Stomach (tissue), 9 donors: Measurements from ENCODE around the gene KMT2E. TPM values are rescaled to one million over a fixed set of nuclear protein-coding genes. Genes with fewer than 3 reads are reported as not detected.

ENCODE experiments used
- DNase-seq, 2 donors: peaks; one replicate each; pipeline versions ENCODE4 v3.0.0 to v3.0.0-alpha.2; 2013 to 2019
- H3K27ac ChIP-seq, 5 donors: fragments of 200-600 bp in 4 of 5; sonication (generic) in 4 of 5; one replicate each; pipeline ENCODE4 v1.5.1; 2013 to 2019; ENCODE audit warnings: mild to moderate bottlenecking in 1 of 5, moderate library complexity in 1 of 5
- H3K27me3 ChIP-seq, 3 donors: fragments of 200-600 bp; sonication (generic); one replicate each; pipeline ENCODE4 v1.5.1; 2017 to 2019; ENCODE audit warnings: mixed run types in 1 of 3
- H3K36me3 ChIP-seq, 4 donors: fragments of 200-600 bp; sonication (generic); 1 replicate in 3 of 4; 2 replicates in 1 of 4; pipeline ENCODE4 v1.5.1; 2016 to 2019
- H3K4me1 ChIP-seq, 4 donors: fragments of 200-600 bp; sonication (generic); one replicate each; pipeline ENCODE4 v1.5.1; 2016 to 2019
- H3K4me3 ChIP-seq, 4 donors: fragments of 200-600 bp; sonication (generic) in 3 of 4; one replicate each; pipeline ENCODE4 v1.5.1; 2016 to 2019; ENCODE audit warnings: mild to moderate bottlenecking in 1 of 4
- H3K9me3 ChIP-seq, 4 donors: fragments of 200-600 bp; sonication (generic); one replicate each; pipeline ENCODE4 v1.5.1; 2016 to 2019
- EP300 ChIP-seq: sonication (generic); formaldehyde crosslinking; IDR thresholded peaks from one replicate; pipeline ENCODE4 v1.6.1; 2017; ENCODE audit warnings: antibody characterized with exemption
- POLR2A ChIP-seq, 4 donors: fragments of 450-650 bp; IDR thresholded peaks; one replicate each; pipeline ENCODE4 v1.6.1; 2016; ENCODE audit warnings: antibody characterized with exemption in 4 of 4, control low read depth in 2 of 4, mild to moderate bottlenecking in 1 of 4, moderate library complexity in 1 of 4
- POLR2AphosphoS5 ChIP-seq, 3 donors: sonication (generic); formaldehyde crosslinking; IDR thresholded peaks; one replicate each; pipeline ENCODE4 v1.6.1; 2016; ENCODE audit warnings: antibody characterized with exemption in 3 of 3
- WGBS, 5 donors: extraction: QIAGEN DNeasy Blood & Tissue Kit in 3 of 5; methylation state at CpG; one replicate each; pipeline versions ENCODE4 v1.1.5 to v1.1.7; 2013 to 2018; 5-methylcytosine and 5-hydroxymethylcytosine counted together
- intact Hi-C: fragments of 100-400 bp; cut with DNase I; formaldehyde crosslinking; loops from one replicate; pipeline ENCODE4 v1.15.1; 2023; ENCODE audit warnings: low total_unique reads
- polyA plus RNA-seq, 3 donors: library from polyadenylated mRNA; stranded (reverse); fragments of 200-250 nt; gene quantifications; one replicate each; pipeline ENCODE4 v1.2.3, GENCODE V29; 2013
- total RNA-seq, 5 donors: library from RNA; depleted of rRNA; stranded (reverse); fragments of >200 nt; gene quantifications; one replicate each; pipeline versions ENCODE4 v1.1.0 to v1.2.3, GENCODE V29; 2014 to 2016
- TF ChIP-seq, protein P1 (sequence below), 7 experiments: fragments of 450-650 bp in 4 of 7; fragments of 200-600 bp in 3 of 7; sonication (generic) in 3 of 7; IDR thresholded peaks; one replicate each; pipeline ENCODE4 v1.5.1; 2016 to 2019; ENCODE audit warnings: antibody characterized with exemption in 7 of 7, control low read depth in 2 of 7, mild to moderate bottlenecking in 1 of 7
- donor health status: healthy with polysubstance abuse.
- donor health status: Bipolar disorder and iron deficiency.
- donor health status: healthy.

Gene KMT2E
- total and polyA plus RNA-seq, 8 donors: 9.4 to 330 (median 67.7) TPM

DNA sequence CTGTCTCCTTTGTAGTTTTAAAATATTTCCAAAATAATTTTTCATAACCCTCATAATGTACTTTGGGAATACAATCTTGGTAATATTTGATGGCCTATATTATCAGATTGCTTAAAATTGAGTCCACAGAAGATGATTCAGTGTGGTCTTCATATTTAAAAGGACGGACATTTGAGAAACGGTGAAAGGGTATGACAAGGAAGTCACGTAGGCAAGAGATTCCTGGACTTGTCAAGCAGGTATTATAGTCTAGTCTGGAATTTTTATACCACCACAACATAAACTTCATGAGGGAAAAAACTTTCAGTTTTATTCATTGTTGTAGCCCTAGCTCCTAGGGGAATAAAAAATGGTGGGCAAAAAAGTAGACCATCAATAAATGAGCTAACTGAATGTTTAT is 82.3 kb downstream of the KMT2E start:
- 85 to 95% (median 91%) methylated on average over 3 of the region's 3 CpGs for WGBS, 5 donors
- H3K4me3 ChIP-seq: no peak overlapping the region
- peaks cover 0 to 89% (median 69%) of the 10 kb centered on the region in 4 donors for H3K36me3 ChIP-seq
- TF ChIP-seq POLR2AphosphoS5 (IDR thresholded peaks at IDR 0.05) (no peak), EP300 (no peak), POLR2A (IDR thresholded peaks at IDR 0.05) (no peak)
- TF ChIP-seq, protein P1, sequence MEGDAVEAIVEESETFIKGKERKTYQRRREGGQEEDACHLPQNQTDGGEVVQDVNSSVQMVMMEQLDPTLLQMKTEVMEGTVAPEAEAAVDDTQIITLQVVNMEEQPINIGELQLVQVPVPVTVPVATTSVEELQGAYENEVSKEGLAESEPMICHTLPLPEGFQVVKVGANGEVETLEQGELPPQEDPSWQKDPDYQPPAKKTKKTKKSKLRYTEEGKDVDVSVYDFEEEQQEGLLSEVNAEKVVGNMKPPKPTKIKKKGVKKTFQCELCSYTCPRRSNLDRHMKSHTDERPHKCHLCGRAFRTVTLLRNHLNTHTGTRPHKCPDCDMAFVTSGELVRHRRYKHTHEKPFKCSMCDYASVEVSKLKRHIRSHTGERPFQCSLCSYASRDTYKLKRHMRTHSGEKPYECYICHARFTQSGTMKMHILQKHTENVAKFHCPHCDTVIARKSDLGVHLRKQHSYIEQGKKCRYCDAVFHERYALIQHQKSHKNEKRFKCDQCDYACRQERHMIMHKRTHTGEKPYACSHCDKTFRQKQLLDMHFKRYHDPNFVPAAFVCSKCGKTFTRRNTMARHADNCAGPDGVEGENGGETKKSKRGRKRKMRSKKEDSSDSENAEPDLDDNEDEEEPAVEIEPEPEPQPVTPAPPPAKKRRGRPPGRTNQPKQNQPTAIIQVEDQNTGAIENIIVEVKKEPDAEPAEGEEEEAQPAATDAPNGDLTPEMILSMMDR (IDR thresholded peaks at IDR 0.05): no peak
- no peaks in the 10 kb centered on the region for H3K9me3 ChIP-seq
- no peaks in the 10 kb centered on the region for H3K27me3 ChIP-seq
- H3K4me1 ChIP-seq: peaks cover 0 to 44% (median 18%) of the 10 kb centered on the region in 4 donors
- no peak for DNase-seq
- intact Hi-C loops: no loop called here
- H3K27ac ChIP-seq: no peak overlapping the region

DNA sequence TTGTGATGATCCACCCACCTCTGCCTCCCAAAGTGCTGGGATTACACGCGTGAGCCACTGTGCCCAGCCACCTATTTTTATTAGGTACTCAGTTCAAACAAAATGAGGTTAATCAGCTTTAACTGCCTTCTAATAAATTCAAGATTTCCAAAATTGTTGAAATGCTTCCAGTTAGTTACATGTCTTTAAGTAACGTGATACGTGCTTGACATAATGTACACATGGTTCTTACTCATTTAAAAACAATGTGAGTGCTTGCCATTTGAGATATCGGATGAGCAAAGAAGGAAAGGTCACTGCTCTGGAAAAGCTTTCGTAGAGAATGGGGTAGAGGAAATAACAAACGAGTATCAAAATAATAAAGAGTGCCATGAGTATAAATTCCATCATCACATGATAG is 83.6 kb downstream of the KMT2E start:
- DNase-seq: no peak
- WGBS, 5 donors: 66 to 84% (median 80%) methylated on average over 7 of the region's 7 CpGs
- Histone ChIP-seq H3K36me3 (peaks cover 1 to 89% (median 64%) of the 10 kb centered on the region in 4 donors), H3K4me1 (peaks cover 0 to 57% (median 24%) of the 10 kb centered on the region in 4 donors), H3K27ac (peak overlapping the region in 1 of 5 donors; percentile 34), H3K9me3 (no peaks in the 10 kb centered on the region), H3K4me3 (no peak overlapping the region), H3K27me3 (no peaks in the 10 kb centered on the region)
- TF ChIP-seq, protein P1 (IDR thresholded peaks at IDR 0.05): no peak
- TF ChIP-seq EP300 (no peak), POLR2A (IDR thresholded peaks at IDR 0.05) (no peak), POLR2AphosphoS5 (IDR thresholded peaks at IDR 0.05) (no peak)
- intact Hi-C loops: no loop called here

DNA sequence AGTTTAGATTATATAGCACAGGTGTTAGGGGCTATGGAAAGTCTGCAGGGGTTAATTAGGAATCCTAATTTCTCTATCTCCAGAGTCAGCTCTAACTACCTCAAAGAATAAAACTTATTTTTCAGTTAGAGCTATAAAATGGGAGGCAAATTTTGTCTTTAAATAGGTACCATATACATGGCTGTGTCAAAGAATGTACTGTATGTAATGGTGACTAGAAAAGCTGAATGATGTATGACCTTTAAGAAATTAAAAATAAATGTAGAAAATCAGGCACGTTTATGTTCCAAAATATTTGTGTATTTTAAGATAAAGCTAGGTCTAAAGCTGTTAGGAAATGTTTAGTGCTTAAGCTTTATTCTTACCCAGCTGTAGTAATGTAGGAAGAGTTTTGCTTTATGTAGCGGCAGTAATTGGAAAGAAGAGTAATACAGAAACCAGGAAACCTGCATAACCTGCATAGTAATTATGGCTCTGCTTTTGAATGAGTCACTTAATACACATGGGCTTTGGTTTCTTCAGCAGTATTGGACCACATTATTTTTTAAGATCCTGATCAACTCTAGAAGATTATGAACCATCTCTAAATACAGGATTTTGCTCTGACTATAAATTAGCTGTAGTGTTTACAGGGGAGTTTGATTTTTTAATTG is 85.0 kb downstream of the KMT2E start:
- DNase-seq: peak in 1 of 2 donors; percentile 32
- WGBS, 5 donors: 48 to 62% (median 55%) methylated on average over 2 of the region's 2 CpGs
- Histone ChIP-seq H3K36me3 (peaks cover 7 to 89% (median 60%) of the 10 kb centered on the region in 4 donors), H3K4me3 (no peak overlapping the region), H3K4me1 (peaks cover 0 to 66% (median 28%) of the 10 kb centered on the region in 4 donors), H3K27ac (peak overlapping the region in 2 of 5 donors; percentile 9 to 28), H3K27me3 (no peaks in the 10 kb centered on the region), H3K9me3 (no peaks in the 10 kb centered on the region)
- intact Hi-C loops: no loop called here
- no peak for TF ChIP-seq POLR2A (IDR thresholded peaks at IDR 0.05)
- no peak for TF ChIP-seq POLR2AphosphoS5 (IDR thresholded peaks at IDR 0.05)
- TF ChIP-seq EP300: no peak
- TF ChIP-seq, protein P1 (IDR thresholded peaks at IDR 0.05): no peak

DNA sequence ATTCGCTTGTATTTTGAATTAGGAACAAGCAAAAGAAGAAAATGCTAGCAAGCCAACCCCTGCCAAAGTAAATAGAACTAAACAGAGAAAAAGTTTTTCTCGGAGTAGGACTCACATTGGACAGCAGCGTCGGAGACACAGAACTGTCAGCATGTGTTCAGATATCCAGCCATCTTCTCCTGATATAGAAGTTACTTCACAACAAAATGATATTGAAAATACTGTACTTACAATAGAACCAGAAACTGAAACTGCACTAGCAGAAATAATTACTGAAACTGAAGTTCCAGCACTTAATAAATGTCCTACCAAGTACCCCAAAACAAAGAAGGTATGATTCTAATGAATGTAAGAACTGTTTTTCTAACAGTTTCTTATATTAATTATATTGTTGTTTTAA is 87.9 kb downstream of the KMT2E start:
- peak overlapping the region in 1 of 5 donors; percentile 52 for H3K27ac ChIP-seq
- DNase-seq: no peak
- H3K27me3 ChIP-seq: no peaks in the 10 kb centered on the region
- peaks cover 0 to 75% (median 31%) of the 10 kb centered on the region in 4 donors for H3K4me1 ChIP-seq
- no peak overlapping the region for H3K4me3 ChIP-seq
- H3K9me3 ChIP-seq: no peaks in the 10 kb centered on the region
- 34 to 71% (median 38%) methylated on average over 4 of the region's 4 CpGs for WGBS, 5 donors
- H3K36me3 ChIP-seq: peaks cover 17 to 91% (median 63%) of the 10 kb centered on the region in 4 donors
- intact Hi-C loops: no loop called here
- TF ChIP-seq, protein P1 (IDR thresholded peaks at IDR 0.05): no peak
- TF ChIP-seq POLR2AphosphoS5 (IDR thresholded peaks at IDR 0.05): no peak
